Measurements from ENCODE around the gene MME. TPM values are rescaled to one million over a fixed set of nuclear protein-coding genes. Genes with fewer than 3 reads are reported as not detected.

Gene MME
- 10 to 100 TPM; 40.3 to 85.5 (median 67.1) TPM for total RNA-seq (2021; fragmentation: NEBNext Ultra II Directional; extraction: Animal tissue kit (Norgen Biotek cat#: 25700))
- long read RNA-seq, full-length matches to known transcripts, result 5 of 17 reads
- long read RNA-seq, partial matches to known transcripts, result 4 of 17 reads
- long read RNA-seq, other reads (novel, unspliced or antisense), result 8 of 17 reads

GRCh38 chr3:155079746-155080487, at the start of gene MME:
Gene MME (plus strand): TSS chr3:155080319. CDS start chr3:155084168, 3,849 bp downstream.
- no peak for TF ChIP-seq CTCF (IDR thresholded peaks at IDR 0.05)
- Mint-ChIP-seq H3K9me3 (0 out of 2 replicates have a peak, but pooled peaks cover 3% of the 10 kb centered on the region), H3K4me1 (ENCODE audit: low read depth) (peaks cover 59% of the 10 kb centered on the region), H3K36me3 (ENCODE audit: low read depth) (peaks cover 10% of the 10 kb centered on the region), H3K4me3 (peak within 1 kb of the TSS; percentile 92), H3K27ac (peak within 1 kb of the TSS; percentile 77), H3K27me3 (ENCODE audit: insufficient read depth) (no peaks in the 10 kb centered on the region)
- DNase-seq, result peak; percentile 55

DNA sequence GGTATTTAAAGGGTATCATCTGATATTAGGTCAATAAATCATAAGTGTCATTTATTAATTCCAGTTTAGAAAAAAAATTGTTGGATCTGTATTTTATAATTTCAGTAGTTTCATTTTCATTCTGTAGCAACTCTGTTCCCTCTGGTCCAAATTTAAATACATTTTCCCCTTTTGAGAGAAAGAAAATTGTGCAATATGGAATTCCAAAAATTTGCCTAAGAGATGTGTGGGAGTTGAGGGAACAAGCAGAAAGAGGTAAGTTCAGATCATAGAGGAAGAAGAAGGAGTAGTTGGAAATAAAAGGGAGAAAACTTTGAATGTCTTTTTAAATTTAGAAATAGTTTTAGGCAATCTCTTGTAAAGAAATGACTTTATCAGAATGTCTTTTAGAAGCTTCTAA, 48.9 kb upstream of the MME start:
- Mint-ChIP-seq H3K36me3 (ENCODE audit: low read depth) (no peaks in the 10 kb centered on the region), H3K9me3 (no peaks in the 10 kb centered on the region), H3K4me3 (peak overlapping the region; percentile 10; the same call in 1 of the 2 replicates), H3K4me1 (ENCODE audit: low read depth) (peaks cover 52% of the 10 kb centered on the region), H3K27me3 (ENCODE audit: insufficient read depth) (no peaks in the 10 kb centered on the region; the same call in 1 of the 2 replicates), H3K27ac (peak overlapping the region; percentile 2; the same call in 1 of the 2 replicates)
- no peak for DNase-seq
- TF ChIP-seq CTCF (IDR thresholded peaks at IDR 0.05), result no peak

DNA sequence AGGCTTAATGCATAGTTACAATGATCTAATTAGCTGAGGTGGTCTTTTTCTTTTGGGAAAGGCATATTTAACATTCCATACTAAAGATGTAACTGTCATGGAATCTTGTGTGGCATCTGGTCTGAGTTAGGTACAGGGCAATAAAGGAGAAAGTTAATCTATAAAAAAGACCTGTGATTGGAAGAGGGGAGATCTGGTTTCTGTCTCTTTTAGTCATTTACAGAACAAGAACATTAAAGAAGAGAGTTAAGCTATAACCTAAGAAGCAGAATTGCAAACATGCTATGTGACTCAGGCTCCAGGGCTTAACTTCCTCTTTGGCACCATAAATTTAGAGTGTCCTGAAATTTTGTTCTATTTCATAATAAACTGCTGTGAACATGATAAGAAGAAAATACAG, 47.2 kb upstream of the MME start:
- Mint-ChIP-seq H3K4me3 (peak overlapping the region; percentile 4; the same call in 1 of the 2 replicates), H3K9me3 (no peaks in the 10 kb centered on the region), H3K27me3 (ENCODE audit: insufficient read depth) (peaks cover 1% of the 10 kb centered on the region; the same call in 1 of the 2 replicates), H3K27ac (peak overlapping the region; percentile 53), H3K4me1 (ENCODE audit: low read depth) (peaks cover 36% of the 10 kb centered on the region), H3K36me3 (ENCODE audit: low read depth) (no peaks in the 10 kb centered on the region)
- TF ChIP-seq CTCF (IDR thresholded peaks at IDR 0.05), result no peak
- DNase-seq, result peak; percentile 26

DNA sequence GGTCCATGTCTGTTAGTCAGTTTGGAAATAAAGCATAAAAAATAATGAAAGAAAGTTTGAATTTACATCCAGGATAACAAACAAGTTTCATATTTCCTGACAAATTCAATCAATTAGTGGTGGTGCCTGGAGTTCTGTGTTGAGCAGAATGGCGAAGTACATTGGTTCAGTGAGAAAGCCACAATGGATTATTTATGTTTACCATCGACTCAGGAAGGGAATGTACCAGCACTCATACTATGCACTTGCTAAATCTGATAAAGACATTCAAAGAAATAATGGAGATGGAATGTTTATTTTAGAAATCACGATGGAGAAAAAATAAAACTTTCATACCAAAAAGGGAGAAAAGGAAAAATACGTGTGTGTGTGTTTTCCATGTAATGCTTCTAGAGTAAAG, 45.3 kb upstream of the MME start:
- no peak for DNase-seq
- Mint-ChIP-seq H3K36me3 (ENCODE audit: low read depth) (no peaks in the 10 kb centered on the region), H3K9me3 (no peaks in the 10 kb centered on the region), H3K4me1 (ENCODE audit: low read depth) (peaks cover 36% of the 10 kb centered on the region), H3K4me3 (no peak overlapping the region), H3K27ac (no peak overlapping the region), H3K27me3 (ENCODE audit: insufficient read depth) (peaks cover 1% of the 10 kb centered on the region)
- TF ChIP-seq CTCF (IDR thresholded peaks at IDR 0.05), result no peak

GRCh38 chr3:155035553-155035952, 44.6 kb upstream of the MME start:
- DNase-seq, result no peak
- Mint-ChIP-seq H3K4me1 (ENCODE audit: low read depth) (peaks cover 34% of the 10 kb centered on the region), H3K36me3 (ENCODE audit: low read depth) (no peaks in the 10 kb centered on the region), H3K9me3 (no peaks in the 10 kb centered on the region), H3K27me3 (ENCODE audit: insufficient read depth) (peaks cover 1% of the 10 kb centered on the region), H3K4me3 (no peak overlapping the region), H3K27ac (no peak overlapping the region)
- no peak for TF ChIP-seq CTCF (IDR thresholded peaks at IDR 0.05)
